Measurements from ENCODE around the gene ADAMTS9.
A peak's percentile ranks its signal among the peaks of the same experiment; 100 is the strongest.

The ADAMTS9 gene

DNA sequence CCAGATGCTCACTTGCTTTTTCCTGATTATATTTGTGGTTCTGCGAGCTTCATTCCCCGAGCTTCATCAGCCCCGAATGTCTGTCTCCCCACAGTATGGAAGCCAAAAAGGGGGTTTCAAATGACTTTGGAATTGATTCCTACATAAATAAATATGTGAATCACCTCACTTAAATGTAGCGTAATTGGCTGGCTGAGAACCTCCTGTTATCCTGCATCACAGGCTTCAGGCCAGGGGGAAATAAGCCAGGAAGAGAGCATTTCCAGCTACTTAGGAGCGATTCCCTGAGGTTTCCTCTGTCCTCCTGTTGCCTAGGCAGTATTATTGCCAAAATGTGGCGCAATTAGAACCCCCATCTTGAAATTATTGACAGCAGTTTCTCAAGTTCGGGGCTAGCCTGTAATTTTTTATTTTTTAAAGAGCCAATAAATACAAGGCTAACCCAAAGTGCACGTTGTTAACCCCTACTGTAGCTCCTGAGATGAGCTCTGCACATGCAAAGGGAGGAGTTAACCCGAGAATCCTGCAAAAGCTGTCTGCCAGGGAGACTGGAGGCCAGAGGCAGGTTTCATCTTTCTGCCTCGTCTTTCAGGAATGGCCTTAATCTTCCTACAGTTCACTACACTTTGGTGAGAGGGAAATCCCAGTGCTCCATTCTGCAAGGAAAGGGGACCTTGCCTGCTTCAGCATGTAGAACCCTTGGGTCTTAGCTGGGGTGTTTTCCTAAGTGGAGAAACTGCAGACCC, 148.2 kb downstream of the ADAMTS9 start:
- DNase-seq (ENCODE audit: low read depth in 3 of 3): no peak

DNA sequence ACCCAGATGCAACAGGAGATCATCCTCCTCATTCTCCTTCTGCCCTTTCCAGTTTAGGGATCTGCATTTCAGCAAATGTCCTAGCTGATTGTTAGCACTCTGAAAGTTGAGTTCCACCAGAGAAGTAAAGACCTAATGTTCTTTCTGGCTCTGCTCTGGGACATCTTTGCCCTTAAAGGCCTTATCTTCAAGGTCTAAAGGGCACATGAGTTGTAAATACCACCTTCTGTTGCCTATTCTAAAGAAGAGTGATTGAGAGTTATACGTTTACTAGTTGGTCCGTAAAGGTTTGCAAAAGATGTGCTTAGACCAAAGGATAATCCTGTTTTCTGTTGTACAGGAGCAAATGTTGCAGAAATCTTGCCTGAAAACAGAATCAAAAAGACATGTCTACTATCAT, 151.6 kb downstream of the ADAMTS9 start:
- no peak for DNase-seq (ENCODE audit: low read depth in 3 of 3)

DNA sequence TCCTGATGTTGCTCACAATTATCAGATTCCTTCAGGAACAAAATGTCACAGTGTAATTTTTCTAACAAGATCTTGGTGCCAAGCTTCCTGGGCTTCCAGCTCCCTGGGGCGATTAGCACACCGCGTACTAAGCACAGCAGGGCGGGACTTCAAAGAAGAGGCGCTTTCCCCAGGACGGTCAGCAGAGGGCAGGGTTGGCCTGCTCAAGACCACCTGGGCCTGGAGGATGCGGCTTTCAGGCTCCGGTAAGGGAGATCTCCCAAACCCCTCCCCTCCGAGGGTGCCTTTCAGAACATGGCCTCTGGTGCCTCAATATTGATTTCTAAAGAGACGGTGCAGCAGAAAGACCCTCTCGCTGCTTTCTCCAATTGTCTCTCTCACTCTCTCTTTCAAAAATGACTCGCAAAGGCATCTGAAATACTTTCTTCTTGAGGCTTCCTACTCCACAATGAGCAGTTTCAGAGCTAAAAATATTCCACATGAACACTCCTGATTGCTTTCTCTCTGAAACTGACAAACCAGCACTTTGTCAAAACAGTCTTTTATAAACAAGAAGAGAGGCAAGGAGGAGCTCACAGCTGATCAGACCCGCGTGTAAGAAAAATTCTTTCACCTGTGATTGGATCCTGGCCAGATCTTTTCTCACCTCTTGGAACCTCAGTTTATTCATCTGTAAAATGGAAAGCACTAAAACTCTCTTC, 154.0 kb downstream of the ADAMTS9 start:
- peak; percentile 27 to 32 (median 32) for DNase-seq (ENCODE audit: low read depth in 3 of 3)

DNA sequence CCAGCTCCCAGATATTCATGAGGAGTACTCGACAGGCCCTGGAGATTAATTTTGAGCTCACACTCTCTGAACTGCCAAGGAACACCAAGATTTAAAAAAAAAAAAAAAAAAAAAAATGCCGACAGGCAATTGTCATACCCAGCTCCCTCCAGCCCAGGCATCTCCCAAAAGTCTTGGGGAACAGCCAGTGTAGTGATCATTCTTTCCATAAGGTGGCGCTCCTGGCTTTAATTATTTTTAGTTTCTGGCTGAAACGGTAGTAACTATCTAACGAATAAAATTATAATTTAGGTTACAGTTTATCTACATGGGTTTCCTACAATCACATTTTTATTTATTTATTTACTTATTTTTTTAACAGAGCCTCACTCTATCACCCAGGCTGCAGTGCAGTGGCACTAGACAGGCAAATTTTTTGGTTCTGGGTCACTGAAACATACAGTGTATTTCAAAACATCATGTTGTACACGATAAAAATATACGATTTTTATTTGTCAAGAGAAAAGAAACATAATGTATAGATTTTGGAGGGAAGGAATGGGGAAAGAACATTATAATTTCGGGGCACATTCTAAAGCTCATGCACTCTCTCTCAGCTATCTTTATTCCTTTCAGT, 157.3 kb downstream of the ADAMTS9 start:
- DNase-seq (ENCODE audit: low read depth in 3 of 3): no peak

DNA sequence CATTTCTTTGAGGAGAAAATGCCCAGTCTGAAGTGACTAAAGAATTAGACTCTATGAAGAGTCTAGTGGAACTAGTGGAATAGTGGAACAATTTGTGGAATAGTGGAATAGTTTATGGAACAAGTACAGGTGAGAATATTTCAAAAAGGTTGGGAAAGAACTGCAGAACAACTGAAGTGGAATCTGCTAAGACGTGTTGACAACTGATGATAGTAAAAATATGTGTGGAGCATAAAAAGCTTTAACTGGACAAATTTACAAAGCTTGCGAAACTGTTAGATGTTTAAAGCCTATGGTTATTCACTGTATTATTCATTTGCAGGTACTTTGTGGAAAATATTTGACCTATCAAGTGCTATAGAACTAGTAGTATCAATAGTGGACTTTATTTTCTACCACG, 164.5 kb downstream of the ADAMTS9 start:
- DNase-seq (ENCODE audit: low read depth in 3 of 3): no peak

DNA sequence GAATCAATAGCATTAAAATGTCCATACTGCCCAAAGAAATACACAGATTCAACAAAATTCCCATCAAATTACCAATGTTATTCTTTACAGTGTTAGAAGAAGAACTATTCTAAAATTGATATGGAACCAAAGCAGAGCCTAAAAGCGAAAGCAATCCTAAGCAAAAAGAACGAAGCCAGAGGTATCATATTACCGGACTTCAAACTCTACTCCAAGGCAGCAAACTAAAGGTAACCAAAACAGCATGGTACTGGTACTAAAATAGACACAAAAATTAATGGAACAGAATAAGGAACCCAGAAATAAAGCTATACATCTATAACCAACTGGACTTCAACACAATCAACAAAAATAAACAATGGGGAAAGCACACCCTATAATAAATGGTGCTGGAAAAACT, 167.5 kb downstream of the ADAMTS9 start:
- no peak for DNase-seq (ENCODE audit: low read depth in 3 of 3)

DNA sequence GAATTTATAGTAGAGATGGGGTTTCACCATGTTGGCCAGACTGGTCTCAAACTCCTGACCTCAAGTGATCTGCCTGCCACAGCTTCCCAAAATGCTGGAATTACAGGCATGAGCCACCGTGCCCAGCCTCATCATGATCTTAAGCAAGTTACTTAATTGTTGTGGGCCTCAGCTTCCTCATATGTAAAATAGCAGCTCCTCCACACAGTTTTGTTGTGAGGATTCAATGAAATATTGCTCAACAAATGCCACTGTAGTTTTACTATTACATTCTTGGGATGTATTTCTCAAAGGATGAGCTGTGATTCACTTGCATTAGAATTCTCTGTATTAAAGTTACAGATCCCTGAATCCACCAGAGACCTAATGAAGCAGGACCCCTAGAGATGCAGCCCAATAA, 168.8 kb downstream of the ADAMTS9 start:
- no peak for DNase-seq (ENCODE audit: low read depth in 3 of 3)

DNA sequence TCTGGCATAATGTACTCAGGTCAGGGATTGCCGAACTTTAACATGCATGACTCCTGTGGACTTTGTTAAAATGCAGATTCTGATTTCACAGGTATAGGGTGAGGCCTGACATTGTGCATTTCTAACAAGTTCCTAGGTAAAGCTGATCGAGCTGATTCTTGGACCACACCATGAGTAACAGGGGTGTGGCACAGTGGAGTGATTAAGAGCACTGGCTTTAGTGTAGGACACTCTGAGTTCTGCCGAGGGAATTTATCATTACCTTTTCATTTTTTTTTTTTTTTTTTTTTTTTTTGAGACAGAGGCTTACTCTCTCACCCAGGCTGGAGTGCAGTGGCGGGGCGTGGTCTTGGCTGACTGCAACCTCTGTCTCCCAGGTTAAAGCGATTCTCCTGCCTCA, 169.3 kb downstream of the ADAMTS9 start:
- no peak for DNase-seq (ENCODE audit: low read depth in 3 of 3)

DNA sequence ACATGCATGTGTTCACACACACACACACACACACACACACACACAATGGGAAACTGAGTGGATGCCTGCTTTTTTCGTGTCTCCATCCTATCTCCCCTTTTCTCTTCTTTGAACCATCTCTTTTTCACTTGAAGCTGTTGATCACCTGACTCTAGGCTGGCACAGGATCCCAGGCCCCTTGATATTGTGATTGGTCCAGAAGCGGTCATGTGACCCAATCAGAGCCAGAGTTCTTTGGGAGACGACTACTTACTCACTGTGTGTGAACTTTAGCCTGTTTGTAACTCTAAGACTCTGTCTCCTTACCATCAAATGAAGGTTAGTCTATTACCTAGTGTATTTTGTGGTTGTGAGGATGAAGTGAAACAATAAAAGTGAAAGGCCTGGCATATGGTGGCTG, 172.9 kb downstream of the ADAMTS9 start:
- no peak for DNase-seq (ENCODE audit: low read depth in 3 of 3)

DNA sequence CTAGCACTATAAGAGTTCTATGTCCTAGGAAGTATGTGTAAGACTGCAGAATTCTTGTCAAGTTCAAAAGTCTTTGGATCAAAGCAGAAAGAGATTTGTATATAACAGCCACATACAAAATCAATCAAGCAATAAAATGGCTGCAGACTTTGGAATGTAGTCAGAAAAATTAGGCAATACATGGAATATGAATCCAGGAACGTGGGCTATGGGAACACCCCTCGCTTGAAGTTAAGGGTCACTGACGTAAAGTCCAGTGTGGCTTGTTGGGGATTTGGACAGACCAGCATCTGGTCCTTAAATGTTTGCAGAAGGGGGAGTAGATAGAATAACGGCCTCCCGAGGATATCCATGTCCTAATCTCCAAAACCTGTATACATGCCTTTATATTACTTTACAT, 178.6 kb downstream of the ADAMTS9 start:
- no peak for DNase-seq (ENCODE audit: low read depth in 3 of 3)

DNA sequence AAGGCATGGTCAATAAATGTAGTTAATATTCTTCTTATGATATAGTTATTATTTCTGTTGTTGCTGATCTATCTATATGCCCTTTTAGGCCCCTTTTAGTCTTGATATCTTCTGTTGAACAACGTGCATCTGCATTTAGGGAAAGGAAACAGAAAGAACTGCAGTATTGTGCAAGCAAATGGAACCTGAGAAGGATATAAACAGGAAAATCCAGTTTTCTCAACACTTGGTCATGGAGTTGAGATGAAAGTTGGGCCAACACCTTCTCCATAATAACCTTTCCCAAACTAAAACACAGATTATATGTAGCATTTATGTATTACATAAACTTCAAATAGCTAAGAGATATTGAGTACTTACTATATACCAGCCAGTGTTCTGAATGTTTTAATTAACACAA, 179.7 kb downstream of the ADAMTS9 start:
- no peak for DNase-seq (ENCODE audit: low read depth in 3 of 3)

DNA sequence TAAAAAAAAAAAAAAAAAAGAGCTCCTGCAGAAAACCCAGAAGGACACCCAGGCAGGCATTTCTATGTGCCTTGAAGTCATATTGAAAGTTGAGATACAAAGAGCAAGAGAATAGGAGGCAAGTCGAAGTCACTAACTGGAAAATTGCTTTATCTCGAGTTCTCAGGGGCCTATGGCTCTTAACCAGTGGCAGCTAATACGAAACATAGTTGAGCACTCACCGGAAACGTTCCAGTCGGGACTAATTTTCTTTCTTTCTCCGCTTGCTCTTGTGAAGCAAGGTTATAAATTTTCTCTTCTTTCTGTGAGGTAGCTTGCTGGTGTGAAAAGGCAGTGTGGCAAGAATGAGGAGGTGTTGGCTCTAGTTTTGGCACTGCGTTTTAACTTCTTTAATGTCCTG, 181.5 kb downstream of the ADAMTS9 start:
- DNase-seq (ENCODE audit: low read depth in 3 of 3): no peak

DNA sequence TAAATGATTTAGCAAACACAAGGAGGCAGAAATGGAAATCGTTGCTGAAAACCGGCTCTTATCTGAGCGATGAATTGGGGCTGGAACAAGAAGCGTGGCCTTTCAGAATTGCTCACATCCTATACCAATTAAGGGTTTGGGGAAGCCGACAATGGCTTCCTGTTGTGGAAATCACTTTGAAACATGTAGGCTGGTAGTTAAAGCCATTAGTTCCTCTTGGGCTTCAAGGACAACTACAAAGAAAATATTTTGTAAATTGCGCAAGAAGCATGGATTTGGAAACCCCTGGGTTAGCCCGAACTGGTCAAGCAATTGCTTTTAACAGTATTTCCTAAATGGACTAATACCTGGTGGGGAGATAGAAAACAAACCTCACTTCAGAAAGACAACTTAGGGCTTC, 182.4 kb downstream of the ADAMTS9 start:
- DNase-seq (ENCODE audit: low read depth in 3 of 3): no peak

DNA sequence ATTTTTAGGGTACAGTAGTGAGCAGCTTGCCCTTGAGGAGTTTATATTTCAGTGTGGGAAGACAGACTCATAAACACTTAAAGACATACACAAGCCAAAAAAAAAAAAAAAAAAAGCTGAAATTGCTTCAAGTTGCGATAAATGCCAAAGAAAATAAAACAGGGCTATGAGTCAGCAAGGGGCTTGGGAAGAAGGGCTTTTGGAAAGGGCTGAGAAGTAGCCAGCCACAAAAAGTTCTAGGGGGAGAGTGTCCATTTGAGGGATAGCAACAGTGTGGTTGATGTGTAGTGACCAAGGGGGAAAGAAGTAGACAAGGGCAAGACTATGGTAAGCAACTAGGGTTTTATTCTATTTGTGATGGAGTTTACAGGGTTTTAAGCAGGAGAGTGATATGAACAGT, 185.5 kb downstream of the ADAMTS9 start:
- DNase-seq (ENCODE audit: low read depth in 3 of 3): no peak

DNA sequence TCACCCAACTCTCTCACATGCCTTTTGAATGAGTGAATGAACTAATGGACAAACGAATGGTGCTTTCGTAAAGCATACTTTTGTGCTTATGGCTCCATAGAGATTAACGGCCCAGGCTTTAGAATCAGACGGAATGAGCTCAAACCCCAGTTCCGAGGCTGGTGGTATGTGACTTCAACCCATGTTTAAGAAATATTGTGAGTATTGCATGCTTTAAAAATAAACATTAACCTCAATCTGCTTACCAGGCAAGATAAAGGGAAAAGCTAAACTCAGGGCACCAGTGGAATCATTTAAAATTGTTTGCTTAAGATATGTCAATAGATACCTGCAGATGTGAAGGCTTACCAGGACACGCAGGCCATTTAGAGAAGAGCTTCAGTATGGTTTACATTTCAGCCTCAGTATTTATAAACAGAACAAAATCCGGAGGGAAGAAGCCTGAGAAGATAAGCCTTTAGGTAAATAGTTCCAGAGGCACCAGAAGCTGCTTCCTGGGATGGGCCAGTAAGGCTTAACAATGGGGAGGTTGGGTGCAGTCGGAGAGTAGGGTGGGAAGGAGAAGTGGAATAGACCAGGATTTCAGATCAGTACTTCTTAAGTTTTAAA, 186.4 kb downstream of the ADAMTS9 start:
- DNase-seq (ENCODE audit: low read depth in 3 of 3): no peak

DNA sequence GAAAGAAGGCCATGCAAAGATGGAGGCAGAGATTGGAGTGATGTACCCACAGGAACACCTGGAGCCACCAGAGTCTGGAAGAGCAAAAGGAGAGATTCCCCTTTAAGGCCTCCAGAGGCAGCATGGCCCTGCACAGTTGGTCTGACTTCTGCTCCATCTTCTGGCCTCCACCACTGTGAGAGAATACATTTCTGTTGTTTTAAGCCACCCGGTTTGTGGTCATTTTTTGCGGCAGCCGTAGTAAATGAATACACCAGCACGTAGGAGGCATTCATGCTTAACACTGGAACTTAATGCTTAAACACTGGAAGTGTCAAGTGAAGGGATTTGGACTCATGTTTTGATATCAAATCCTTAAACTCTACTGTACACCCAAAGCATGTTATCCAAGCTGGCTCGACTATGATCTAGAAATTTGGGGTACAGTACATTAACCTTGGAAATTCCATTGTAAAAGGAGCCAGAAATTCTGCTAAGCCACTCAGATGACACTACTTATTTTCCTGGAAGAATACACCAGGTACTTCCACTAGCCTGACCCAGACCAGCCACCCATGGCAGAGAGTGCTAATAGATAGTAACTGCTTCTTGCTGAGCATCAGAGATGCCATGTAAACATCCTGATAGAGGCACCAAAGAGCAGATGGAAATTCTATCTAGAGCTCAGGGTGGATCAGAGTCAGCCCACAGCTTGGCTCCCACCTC, 190.9 kb downstream of the ADAMTS9 start:
- no peak for DNase-seq (ENCODE audit: low read depth in 3 of 3)

DNA sequence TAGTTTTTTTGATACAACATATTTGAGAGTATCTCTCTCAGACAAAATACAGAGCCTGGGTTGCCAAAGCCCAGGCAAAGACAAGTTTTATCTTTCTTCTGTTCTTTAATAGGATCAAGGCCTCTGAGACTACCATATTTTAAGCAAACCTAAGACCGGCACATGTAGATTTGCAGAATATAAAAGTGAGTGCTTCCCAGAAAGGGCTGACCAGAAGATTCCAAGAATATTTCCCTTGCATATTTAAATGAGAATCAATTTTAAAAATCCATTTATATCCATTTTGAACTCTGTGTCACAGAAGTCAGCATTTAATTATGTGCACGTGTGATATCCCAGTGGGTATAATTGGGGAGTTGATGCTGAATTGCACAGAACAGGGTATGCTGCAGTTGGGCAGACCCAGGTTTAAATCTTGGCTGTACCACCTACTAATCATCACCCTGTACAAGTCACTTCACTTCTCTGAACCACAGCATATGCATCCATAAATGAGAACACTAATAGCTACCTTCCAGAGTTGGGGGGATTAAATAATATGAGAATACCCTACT, 191.9 kb downstream of the ADAMTS9 start:
- DNase-seq (ENCODE audit: low read depth in 3 of 3): no peak

DNA sequence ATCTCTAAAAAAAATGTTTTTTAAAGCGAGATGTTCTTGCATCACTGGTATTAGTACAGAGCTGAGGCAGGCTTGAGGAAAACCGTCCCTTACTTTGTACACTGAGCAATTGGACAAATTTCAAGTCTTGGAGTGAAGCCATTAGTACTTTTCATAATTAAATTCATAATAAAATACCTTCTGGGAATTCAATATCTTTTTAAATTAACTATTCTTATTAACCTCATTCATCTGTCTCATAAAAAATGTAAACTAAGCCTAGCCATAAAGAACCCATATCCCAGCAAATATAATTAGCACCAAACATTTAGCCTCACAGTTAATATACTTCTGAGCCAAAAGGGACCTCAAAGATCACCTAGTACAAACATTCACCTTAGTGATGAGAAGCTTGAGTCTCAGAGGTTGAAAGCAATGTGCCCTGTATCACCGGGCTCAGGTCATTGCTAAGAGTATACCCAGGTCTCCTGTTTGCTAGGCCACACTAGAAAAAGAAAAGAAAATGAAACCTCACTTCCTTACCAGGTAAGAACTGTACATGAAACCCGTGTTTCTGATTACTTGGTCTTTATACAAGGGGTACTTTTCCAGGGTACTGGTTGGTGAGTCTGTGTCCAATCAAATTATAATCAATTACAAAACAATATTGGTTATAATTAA, 192.5 kb downstream of the ADAMTS9 start:
- no peak for DNase-seq (ENCODE audit: low read depth in 3 of 3)

DNA sequence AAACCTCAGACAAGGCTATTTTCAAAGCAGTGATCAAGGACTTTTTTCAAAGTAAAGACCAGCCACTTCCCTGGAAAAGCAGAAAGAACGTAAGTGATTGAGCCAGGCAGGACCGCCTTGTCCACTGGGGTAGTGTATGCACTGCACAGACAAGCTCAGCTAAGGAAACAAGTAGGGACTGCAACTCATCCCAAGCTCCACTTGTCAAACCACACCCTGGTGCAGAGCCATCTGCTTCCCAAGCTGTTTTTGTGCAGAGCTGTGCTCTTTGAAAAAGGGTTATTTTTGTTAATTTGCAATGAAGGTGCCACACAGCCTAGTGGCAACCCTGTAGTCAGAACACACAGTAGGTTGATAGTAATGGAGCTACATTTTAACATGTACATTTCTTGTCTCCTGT, 193.3 kb downstream of the ADAMTS9 start:
- no peak for DNase-seq (ENCODE audit: low read depth in 3 of 3)

DNA sequence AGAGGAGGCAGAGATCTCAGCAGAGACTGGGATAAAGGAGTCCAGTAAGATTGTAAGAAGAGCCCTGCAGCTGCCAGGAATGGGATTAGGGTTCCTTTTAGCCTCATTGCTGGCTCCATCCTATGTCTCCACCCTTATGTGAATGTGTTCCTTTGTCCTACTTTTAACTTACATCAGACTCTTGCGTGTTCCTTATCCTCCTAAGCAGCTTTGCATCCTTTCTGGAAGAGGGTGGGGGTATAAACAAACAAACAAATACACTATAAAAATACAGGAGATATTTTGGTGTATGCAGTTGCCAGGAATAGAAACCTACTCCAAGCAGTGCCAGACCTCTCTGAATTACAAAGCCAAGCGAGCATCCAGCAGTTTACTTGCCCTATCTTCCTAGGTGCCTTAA, 194.7 kb downstream of the ADAMTS9 start:
- no peak for DNase-seq (ENCODE audit: low read depth in 3 of 3)

DNA sequence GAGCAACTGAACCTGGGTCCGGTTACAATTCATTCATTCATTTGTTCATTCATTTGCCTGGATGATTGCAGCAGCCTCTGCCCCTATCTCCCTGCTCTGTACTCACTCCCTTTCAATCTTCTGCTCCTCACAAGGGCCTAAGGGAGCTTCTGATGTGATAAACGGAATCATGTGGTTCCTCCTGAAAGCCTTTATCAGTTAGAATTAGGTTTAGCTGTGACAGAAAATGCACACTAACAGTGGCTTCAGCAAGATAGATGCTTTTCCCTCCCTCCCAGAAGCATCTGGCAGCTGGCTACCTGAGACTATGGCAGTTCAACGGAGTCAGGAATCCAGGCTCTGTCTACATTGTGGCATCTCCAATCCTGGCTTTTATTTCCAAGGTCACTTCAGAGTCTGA, 196.0 kb downstream of the ADAMTS9 start:
- no peak for DNase-seq (ENCODE audit: low read depth in 3 of 3)
